GM15510 (cell line): Measurements from ENCODE around the gene SEPHS1.

Source experiments
- POLR2A ChIP-seq: IDR thresholded peaks from 3 replicates; pipeline ENCODE4 v1.6.1; 2011; ENCODE audit warnings: borderline replicate concordance; ENCODE audit not compliant: insufficient read length; ENCODE audit errors: extremely low read depth

SEPHS1 gene

GRCh38 chr10:13291061-13291460, 57.0 kb downstream of the SEPHS1 start:
- TF ChIP-seq POLR2A: no peak

GRCh38 chr10:13284050-13284449, 64.0 kb downstream of the SEPHS1 start:
- no peak for TF ChIP-seq POLR2A

GRCh38 chr10:13276749-13277365, 71.2 kb downstream of the SEPHS1 start:
- no peak for TF ChIP-seq POLR2A

GRCh38 chr10:13272164-13272571, 75.9 kb downstream of the SEPHS1 start:
- TF ChIP-seq POLR2A: no peak

GRCh38 chr10:13271552-13272163, 76.4 kb downstream of the SEPHS1 start:
- TF ChIP-seq POLR2A: no peak

- no peak for TF ChIP-seq POLR2A
Measured at GRCh38 chr10:13270877-13271551, 77.1 kb downstream of the SEPHS1 start.

- no peak for TF ChIP-seq POLR2A
Measured at GRCh38 chr10:13268841-13269240, 79.3 kb downstream of the SEPHS1 start.

GRCh38 chr10:13268310-13268709, 79.8 kb downstream of the SEPHS1 start:
- no peak for TF ChIP-seq POLR2A
